Epidermal melanocyte (primary cell): ENCODE results near the gene GALM.
"Not testable (repeated sequence)": the region's sequence is repeated elsewhere in the genome, so short reads cannot be mapped to it uniquely, and the experiment has no call there.

ENCODE experiments used
- DNase-seq: peaks from one replicate; pipeline ENCODE4 v3.0.0; 2011; ENCODE audit warnings: low spot score; ENCODE audit not compliant: insufficient read length

The GALM gene

DNA sequence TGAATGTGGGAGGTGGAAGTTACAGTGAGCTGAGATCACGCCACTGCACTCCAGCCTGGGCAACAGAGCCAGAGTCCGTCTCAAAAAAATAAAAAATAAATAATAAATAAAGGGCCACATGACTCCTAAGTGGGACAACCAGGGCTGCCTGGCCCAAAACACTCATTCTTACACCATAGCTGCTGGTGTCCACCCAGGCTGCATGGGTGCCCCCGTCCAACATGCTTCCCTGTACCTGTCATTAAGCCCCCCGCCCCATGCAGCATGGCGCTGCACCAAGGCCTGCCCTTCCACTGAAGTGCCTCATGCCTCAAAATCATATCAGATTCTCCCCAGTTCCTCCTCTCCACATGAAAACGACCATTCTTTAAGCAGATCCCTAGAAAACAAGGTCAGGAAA, 10.8 kb downstream of the GALM start:
- no peak for DNase-seq

DNA sequence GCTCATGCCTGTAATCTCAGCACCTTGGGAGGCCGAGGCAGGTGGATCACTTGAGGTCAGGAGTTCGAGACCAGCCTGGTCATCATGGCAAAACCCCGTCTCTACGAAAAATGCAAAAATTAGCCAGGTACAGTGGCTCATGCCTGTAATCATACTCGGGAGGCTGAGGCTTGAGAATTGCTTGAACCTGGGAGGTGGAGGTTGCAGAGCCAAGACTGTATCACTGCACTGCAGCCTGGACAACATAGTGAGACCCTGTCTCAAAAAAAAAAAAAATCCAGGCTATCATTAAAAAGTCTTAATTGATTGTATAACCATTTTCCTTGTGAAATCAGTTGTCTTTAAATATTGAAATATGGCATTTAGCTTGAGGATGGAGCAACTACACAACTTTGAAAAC, 15.0 kb downstream of the GALM start:
- not testable (repeated sequence) for DNase-seq

DNA sequence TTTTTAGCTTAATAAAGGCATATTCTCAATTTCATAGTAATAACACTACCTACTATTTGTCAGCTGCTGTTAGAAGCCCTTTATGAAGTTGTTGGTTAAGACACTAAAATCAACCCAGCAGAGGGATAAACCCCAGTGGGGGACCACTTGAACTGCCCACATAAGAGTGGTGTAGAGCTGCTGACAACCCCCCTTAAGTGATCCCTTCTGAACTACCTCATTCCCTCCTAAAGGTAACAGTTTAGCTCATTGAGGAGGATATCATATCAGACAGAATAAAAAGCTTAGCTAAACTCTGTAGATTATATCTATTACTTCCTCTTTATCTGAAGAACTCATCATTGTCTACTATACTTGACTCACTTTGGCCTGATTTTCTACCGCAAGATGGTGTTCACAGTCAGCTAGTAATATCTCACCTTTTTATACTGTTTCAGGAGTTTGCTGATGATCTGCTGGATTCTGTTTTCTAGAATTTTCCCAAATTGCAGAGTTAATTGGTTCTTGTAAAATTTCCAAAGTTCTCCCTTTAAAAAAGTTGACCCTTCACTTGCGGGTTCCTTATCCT, 16.2 kb downstream of the GALM start:
- no peak for DNase-seq

DNA sequence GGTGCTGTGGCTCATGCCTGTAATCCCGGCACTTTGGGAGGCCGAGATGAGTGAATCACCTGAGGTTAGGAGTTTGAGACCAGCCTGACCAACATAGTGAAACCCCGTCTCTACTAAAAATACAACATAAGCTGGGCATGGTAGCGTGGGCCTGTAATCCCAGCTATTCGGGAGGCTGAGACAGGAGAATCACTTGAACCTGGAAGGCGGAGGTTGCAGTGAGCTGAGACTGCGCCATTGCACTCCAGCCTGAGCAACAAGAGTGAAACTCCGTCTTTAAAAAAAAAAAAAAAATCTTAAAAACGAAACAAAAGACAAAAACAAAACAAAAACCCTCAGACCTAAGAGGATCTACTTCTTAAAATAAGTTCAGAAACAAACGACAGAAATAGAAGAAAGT, 16.7 kb downstream of the GALM start:
- DNase-seq = not testable (repeated sequence)

DNA sequence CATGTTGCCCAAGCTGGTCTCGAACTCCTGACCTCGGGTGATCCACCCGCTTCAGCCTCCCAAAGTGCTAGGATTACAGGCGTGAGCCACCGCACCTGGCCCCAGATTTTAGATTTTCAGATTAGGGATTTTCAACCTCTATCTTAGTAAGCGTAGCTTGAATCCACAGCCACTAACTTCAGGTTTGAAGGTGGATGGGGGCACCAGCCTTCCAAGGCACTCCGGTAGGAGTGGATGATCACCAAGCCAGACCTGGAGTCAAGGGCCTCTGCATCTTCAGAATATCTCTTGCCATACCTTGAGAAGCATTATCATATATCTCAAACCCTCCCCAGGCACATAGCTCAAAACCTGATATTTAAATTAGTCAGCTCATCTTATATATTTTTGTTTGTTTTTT, 17.9 kb downstream of the GALM start:
- DNase-seq = no peak

DNA sequence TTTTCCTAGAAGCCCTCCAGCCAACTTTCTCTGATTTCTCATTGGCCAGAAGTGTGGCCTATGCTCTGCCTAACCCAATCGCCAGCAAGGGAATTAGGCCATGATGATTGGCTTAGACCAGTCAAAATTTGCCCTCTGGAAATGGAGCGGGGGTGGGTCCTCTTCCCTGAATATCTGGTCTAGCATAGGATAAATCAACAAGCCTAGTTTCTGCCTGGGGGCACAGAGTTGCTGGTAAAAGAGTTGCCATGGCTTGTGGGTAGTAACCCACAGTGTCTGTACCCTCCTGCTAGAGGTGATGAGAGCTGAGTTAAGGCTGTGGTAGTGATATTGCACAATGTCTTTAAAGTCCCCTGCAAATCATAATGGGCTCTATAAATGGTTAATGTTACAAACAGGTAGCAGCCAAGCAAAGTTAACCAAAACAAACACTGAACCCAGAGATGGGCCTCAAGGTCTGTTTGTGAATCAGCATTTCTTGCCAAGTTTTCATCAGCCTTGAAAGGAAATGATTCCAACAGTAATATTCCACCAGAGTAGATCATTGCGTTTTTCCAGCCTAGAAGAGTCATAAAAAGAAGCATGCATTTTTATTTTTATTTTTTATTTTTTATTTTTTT, 19.3 kb downstream of the GALM start:
- no peak for DNase-seq

DNA sequence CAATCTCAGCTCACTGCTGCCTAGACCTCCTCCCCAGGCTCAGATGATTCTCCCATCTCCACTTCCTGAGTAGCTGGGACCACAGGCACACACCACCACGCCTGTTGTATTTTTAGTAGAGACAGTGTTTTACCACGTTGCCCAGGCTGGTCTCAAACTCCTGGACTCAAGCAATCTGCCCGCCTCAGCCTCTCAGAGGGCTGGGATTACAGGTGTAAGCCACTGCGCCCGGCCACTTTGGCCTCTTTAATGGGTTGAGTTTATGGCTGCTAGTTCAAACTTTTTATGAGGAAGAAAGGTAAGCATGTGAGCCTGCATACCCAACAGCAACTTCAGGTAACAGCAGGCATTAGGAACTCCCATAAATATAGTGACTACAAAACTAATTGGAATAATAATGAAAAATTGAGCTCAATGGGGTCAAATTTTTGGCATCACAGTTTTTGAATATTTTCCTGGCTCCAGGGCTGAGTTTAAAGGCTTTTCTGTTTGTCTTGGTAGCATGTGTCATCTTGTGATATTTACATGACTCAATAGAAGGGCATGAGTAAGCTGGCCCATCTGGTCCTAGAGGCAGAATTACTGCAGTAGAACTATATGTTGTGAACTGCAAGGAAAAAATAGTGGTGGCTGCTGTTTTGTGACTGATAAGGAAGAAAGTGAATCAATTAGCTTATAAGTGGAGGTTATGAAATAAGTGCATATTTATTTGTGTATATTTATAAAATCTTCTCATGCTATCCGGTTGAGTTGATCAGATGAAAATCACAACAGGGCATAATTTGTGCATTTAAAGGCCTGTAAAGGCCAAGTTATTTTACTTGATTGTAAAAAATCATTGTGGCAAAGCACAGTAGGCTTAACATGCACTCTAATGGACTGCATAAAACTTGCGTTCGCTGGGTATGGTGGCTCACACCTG, 24.8 kb downstream of the GALM start:
- DNase-seq = peak; percentile 93

DNA sequence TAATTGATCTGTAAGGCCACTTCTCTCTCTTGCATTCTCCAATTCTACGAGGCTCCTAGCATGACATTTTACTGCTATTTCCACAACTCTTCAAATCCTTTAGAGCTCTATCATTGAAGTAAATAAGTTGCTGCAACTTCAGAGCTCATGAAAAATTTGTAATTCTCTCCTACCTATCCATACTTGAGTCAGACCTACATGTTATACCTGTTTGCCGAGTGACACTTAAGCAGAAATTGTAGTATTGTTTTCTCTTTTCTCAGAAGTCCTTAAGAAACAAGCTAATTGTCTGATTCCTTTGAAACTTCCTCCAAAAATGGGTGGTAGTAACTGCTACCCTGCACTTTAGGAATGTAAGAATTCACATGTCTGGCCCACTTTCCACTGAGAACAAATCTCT, 26.1 kb downstream of the GALM start:
- no peak for DNase-seq

DNA sequence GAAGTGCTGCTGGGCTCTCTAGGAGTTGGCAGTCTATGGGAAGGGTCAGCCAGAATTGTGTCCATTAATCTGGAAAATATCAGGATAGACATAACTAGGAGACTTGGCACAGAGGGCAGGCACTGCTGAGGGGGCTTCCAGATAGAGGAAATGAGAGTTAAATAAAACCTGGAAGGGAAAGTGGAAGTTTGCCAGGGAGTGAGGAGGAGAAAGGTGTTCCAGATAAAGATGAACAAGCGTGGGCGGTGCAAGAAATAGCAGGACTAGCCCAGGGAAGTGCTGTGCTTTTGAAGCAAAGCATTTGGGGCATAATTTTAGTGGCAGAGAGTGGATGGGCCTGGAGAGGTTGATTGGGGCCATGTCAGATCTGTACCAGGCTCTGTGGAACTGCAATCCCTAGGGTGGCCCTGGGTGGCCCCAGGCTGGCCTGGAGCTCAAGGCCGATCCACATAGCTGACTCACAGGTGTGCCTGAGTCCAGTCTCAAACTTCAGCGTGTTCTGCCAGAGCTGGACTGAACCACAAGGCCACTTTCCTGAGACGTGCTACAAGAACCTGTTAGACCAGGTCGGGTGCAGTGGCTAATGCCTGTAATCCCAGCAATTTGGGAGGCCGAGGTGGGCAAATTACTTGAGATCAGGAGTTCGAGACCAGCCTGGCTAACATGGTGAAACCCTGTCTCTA, 26.9 kb downstream of the GALM start:
- no peak for DNase-seq

DNA sequence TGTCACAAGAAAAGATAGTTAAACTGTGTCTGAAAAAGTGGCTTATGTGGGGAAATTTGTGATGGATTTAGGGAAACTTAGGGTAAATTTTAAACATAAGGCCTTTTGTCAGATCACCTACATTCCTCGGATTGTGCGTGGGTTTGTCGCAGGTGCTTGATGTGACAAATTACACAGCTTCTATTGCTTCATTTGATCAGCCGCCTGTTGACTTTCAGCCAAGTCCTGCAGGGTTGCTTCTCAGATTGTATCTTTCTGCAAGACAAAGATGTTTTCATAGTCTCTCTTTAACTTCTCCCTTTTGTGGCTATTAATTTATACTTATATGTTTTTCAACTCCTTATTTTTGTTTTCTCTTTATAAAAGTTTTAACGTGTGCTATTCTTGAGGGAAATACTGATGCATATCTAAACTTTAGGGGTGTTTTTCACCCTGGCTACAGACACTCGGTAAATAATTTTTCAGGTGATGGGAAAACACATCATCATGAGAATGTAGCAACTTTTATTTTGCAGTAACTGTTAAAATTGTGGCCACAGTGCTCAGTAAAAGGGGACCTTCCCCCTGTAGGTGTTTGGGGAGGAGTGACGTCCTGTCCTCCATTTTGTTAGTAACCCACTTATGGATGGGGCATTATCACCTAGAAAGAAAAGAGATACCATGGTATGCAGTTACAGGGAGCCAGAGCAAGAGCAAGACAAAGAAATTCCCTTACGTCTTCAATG, 31.4 kb downstream of the GALM start:
- DNase-seq = no peak

DNA sequence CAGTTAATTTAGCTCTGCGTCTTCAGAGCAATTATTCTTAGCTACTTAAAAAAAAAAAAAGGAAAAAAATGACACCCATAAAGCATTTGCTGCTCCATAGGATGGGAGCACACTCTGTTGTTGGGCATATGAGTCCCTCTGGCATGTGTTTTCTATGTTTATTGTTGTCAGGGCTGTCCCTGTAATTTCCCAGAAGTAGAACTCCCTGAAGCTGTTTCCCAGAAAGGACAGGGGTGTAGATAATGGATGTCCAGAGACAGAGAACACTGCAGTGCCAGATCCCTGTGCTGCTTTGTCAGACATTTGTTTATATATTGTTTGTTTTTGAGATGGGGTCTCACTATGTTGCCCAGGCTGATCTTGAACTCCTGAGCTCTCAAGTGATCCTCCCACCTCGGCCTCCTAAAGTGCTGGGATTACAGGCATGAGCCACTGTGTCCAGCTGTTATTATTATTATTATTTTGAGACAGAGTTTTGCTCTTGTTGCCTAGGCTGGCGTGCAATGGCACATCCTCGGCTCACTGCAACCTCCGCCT, 32.6 kb downstream of the GALM start:
- no peak for DNase-seq

DNA sequence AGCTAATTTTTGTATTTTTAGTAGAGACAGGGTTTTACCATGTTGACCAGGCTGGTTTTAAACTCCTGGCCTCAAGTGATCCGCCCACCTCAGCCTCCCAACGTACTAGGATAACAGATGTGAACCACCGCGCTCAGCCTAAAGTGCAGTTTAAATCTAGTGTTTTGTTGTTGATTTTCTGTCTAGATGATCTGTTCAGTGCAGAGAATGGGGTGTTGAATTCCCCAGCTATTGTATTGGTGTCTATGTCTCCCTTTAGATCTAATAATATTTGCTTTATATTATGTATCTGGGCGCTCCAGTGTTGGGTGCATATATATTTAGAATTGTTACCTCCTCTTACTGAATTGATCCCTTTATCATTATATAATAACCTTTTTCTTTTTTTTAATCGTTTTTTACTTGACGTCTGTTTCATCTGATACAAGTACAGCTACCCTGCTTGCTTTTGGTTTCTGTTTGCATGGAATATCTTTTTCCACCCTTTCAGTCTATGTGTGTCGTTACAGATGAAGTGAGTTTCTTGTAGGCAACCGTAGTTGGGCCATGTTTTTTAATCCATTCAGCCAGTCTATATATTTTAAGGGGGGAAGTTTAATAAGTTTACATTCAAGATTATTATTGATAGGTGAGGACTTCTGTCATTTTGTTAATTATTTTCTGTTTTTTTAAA, 34.3 kb downstream of the GALM start:
- DNase-seq = no peak

DNA sequence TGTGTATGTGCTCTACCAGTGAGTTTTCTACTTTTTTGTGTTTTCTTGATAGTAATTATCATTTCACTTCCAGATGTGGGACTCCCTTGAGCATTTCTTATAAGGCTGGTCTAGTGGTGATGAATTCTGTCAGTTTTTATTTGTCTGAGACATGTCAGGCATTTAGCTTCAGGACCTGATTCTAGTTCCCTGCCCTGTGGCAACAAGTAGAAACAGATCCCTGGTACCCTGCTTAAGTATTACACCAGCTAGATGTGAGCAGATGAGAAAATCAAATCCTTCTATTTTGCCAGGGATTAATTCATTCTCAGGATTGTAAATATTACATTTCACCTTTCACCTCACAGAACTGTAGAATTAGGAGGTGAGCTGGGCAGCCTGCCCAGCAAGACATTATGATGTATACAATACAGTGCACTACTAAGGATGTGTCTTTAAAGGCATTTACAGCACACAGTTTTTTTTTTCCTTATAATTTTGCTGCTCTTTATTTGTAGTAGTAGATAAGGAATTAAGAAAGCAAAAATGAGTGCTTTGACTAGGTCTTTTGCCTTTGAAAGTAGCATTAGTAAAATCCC, 35.1 kb downstream of the GALM start:
- DNase-seq = no peak

DNA sequence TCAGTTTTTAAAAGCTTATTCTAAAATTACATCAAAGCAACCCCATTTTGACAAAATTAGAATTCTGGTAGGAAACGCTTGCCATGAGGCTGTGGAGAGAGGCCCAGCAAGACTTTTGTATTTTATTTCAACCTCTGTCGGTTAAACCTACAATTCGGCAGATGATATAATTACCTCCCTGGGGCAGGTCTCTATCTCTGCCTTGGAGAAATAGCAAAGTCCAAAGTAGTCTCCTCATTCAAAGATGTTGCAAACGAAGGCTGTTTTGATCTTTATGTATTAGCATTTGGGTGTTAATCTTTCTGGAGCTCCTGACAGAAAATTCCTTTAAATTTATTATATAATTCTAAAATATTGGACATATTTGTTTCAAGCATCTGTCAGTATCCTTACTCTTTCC, 35.6 kb downstream of the GALM start:
- DNase-seq = no peak

DNA sequence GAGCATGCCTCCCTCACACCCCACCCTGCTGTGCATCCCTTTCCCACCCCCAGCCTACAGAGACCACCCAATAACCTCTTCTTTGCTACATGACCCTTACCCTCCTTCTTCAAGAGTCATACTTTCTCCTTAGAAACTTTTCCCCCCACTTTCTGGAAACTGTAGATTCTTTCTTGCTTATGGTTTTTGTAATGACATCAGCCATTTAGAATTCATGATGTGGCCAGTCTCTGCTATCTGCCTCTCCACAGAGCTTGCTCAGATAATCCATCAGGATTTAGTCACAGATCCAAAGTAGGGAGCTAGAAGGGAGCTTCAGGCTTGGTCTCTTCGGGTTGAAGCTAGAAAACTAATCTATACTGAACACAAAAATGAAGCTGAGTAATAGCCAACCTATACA, 36.5 kb downstream of the GALM start:
- DNase-seq = peak; percentile 33

DNA sequence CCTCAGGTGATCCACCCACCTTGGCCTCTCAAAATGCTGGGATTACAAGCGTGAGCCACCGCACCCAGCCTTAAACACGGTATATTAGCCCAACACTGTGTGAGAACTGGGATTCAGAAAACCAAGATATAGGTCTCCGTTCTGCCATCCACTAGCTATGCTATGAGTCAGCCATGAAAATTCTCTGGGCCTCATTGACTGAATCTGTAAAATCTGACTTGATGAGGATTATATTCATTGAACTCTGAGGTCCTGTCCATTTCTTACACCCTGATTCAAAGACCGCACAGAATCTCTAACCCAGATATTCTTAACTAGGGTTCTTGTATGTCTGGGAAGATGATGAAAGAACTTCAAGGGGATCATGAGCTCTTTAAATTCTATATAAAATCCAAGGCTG, 37.4 kb downstream of the GALM start:
- DNase-seq = not testable (repeated sequence)

DNA sequence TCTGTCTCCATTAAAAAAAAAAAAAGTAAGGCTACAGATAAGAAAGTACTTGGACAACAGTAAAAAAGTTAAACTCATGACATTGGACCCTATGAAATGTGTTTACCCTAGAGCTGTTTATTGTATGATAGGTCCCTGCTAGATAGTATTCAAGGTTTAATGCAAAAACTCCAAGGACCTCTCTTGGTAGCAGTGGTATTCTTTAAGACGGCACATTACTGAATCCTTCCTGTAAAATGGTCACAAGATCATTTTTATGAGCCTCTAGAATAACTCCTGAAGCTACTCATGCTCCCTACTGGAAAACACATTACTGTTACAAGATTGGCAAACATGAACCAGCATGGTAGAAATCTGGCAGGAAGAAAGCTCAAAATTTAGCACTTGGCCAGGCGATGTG, 38.8 kb downstream of the GALM start:
- DNase-seq = no peak

DNA sequence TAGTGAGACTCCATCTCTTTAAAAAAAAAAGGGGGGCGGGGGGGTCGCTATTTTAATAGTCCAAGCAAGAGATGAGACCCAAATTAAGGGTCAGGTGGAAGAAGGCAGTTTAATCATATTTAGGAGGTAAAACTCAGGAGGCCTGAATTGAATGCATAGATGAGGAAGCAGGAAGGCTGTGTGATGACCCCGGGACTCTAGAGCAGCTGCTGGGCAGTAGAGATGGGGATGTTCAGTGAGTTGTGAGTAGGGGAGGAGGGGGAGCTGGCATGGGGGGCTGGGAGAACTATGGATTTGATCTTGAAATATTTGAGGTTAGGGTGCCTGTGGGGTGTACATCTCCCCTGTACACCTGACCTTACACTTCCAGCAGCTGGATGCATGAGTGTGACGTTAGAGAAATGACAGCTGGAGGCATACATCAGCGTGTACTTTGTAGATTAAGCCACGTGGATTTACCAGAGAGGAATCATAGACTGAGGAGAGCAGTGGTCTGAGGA, 41.0 kb downstream of the GALM start:
- DNase-seq = no peak

DNA sequence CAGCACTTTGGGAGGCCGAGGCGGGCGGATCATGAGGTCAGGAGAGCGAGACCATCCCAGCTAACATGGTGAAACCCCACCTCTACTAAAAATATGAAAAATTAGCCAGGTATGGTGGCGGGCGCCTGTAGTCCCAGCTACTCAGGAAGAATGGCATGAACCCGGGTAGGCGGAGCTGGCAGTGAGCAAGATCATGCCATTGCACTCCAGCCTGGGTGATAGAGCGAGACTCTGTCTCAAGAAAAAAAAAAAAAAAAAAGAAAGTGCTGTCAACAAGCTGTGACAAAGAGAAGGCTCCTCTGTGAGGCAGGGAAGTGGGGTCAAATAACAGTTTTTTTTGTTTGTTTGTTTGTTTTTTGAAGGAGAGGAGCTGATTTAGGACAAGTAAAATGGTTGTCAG, 42.6 kb downstream of the GALM start:
- DNase-seq = not testable (repeated sequence)
